Measurements from ENCODE around the gene ADGRF3.

ADGRF3 gene

GRCh38 chr2:26290001-26290400 lies 56.6 kb downstream of the ADGRF3 start:
- no peak for TF ChIP-seq CTCF (IDR thresholded peaks at IDR 0.05; ENCODE audit: control extremely low read depth, extremely low read depth, low read depth, missing control alignments)
- ChIA-PET CTCF (interaction anchor here (1.3 kb wide), 2 partner anchors 8 to 59 kb away, joined by 3 to 4 read pairs; no protein-coding TSS in a partner anchor), POLR2A (no interaction called here)
- no peak for DNase-seq (ENCODE audit: extremely low spot score)

- no peak for DNase-seq (ENCODE audit: extremely low spot score)
- TF ChIP-seq CTCF (IDR thresholded peaks at IDR 0.05; ENCODE audit: control extremely low read depth, extremely low read depth, low read depth, missing control alignments): no peak
- CTCF ChIA-PET: interaction anchor here (1.4 kb wide), 1 partner anchor 45 kb away, joined by 3 read pairs; no protein-coding TSS in a partner anchor
- POLR2A ChIA-PET: no interaction called here
Measured at GRCh38 chr2:26285931-26286330, 60.7 kb downstream of the ADGRF3 start.

- DNase-seq (ENCODE audit: extremely low spot score): no peak
- ChIA-PET POLR2A (no interaction called here), CTCF (no interaction called here)
- TF ChIP-seq CTCF (IDR thresholded peaks at IDR 0.05; ENCODE audit: control extremely low read depth, extremely low read depth, low read depth, missing control alignments): no peak
Measured at GRCh38 chr2:26284132-26284531, 62.5 kb downstream of the ADGRF3 start.

- CTCF ChIA-PET: no interaction called here
- no peak for DNase-seq (ENCODE audit: extremely low spot score)
- no peak for TF ChIP-seq CTCF (IDR thresholded peaks at IDR 0.05; ENCODE audit: control extremely low read depth, extremely low read depth, low read depth, missing control alignments)
- POLR2A ChIA-PET: no interaction called here
Measured at GRCh38 chr2:26283606-26284005, 63.0 kb downstream of the ADGRF3 start.

- ChIA-PET CTCF (interaction anchor here (0.9 to 1.2 kb wide), 2 partner anchors 30 to 36 kb away, joined by 3 to 4 read pairs; partner anchors contain the start of gene HADHB), POLR2A (no interaction called here)
- TF ChIP-seq CTCF (IDR thresholded peaks at IDR 0.05; ENCODE audit: control extremely low read depth, extremely low read depth, low read depth, missing control alignments): no peak
- no peak for DNase-seq (ENCODE audit: extremely low spot score)
Measured at GRCh38 chr2:26281226-26281625, 65.4 kb downstream of the ADGRF3 start.

GRCh38 chr2:26279886-26280285 lies 66.7 kb downstream of the ADGRF3 start:
- ChIA-PET CTCF (no interaction called here), POLR2A (no interaction called here)
- no peak for DNase-seq (ENCODE audit: extremely low spot score)
- TF ChIP-seq CTCF (IDR thresholded peaks at IDR 0.05; ENCODE audit: control extremely low read depth, extremely low read depth, low read depth, missing control alignments): no peak

All from GM10248 (cell line).